NOMO-1 (cell line): ENCODE results near the gene EPHA1.

Experiments
- DNase-seq, 2 experiments: peaks; one replicate each; lab custom pipeline; 2025; ENCODE audit not compliant: unreplicated experiment in 2 of 2; lab: John Stamatoyannopoulos, UW

The EPHA1 gene

DNA sequence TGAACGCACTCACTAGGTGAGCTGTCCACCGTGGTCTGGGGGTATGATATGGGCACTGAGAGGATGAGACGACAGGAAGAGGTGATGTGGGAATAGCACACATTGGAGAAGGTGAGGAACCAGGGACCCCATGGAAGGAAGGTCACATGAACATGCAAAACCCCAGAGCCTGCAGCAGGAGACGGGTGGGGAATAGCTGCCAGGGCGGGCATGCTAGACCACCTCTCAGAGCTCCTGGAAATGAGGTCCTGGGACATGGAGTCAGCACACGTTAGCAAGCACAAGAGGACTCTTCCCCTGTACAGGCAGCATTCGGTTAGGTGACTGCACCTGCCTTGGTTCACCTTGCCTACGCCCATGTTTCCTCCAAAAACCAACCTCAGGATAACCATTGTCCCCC is 54.3 kb downstream of the EPHA1 start:
- no peak for DNase-seq

DNA sequence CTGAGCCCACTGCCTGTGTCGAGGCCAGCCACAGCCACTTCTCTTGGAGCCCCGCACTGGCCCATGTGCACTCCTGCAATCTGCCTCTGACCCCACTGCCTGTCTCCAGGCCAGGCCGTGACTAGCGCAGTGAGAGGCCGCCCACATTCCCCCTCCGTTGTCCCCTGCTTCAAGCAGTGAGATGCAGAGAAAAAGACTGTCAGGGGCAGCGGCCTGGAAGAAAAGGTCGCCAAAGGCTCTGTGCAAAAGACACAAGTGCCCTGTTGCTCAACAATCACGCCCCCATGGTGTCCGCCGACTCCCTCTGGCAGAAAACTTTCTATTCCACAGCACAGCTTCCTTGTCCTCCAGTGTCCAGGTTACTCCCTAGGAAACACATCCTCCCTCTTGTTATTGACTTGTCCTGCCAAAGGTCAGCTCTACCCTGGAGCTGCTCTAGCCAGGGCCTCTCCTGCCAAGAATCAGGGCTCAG is 56.1 kb downstream of the EPHA1 start:
- no peak for DNase-seq

GRCh38 chr7:143351574-143351973 is 57.1 kb downstream of the EPHA1 start:
- no peak for DNase-seq

DNA sequence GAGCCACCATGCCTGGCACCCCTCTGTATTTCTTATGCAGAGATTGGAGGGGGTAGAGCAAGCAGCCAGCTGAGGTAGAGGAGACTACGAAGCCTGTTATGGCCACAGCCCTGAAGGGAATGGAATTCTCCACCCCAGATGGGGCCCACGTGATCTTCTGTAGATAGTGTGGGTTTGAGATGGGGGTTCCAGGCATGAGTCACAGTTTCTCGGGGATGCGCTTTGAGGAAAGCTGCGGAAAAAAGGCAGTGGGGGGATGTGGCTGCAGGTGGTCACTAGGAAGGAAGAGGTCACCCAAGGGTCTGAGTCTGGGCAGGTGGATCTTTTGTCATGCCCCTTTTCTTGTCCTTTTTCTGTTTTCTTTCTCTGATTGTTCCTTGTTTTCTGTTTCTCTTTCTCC is 57.6 kb downstream of the EPHA1 start:
- DNase-seq: no peak

DNA sequence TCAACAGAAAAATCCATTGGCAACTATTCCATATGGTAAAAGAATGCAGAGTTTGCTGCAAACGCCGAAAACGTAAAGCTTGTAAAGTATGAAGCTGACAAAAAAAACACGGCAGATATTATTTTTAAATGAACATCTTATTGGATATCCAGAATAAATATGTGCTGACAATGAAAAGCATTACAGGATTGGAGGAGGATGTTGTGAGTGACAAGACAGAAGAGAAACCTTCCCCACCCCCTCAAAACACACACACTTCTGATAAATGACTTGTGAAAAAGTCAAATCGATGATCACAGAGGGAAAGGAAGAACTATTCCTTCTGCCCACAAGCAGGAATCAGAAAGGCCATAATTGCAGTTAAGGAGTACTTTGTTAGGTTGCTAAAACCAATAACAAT is 60.7 kb downstream of the EPHA1 start:
- no peak for DNase-seq

- peak; percentile 39 to 40 for DNase-seq
Measured at GRCh38 chr7:143346018-143346417, 62.6 kb downstream of the EPHA1 start.

- peak; percentile 55 to 76 for DNase-seq
Measured at GRCh38 chr7:143345428-143345900, 63.2 kb downstream of the EPHA1 start.

DNA sequence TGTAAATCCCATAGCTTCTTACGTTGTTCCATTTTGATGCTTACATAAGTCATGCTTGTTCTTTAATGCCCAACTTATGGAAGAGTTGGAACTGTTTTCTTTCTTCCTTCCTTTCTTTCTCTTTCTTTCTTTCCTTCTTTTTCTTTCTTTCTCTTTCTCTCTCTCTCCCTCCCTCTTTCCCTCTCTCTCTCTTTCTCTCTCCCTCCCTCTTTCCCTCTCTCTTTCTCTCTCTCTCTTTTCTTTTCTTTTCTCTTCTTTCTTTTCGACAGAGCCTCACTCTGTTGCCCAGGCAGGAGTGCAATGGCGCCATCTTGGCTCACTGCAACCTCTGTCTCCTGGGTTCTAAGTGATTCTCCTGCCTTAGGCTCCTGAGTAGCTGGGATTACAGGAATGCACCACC is 65.1 kb downstream of the EPHA1 start:
- no peak for DNase-seq

GRCh38 chr7:143341842-143342241 is 66.8 kb downstream of the EPHA1 start:
- no peak for DNase-seq
